Neural cell (in vitro differentiated cells): Measurements from ENCODE around the gene DHX29. TPM values are rescaled to one million over a fixed set of nuclear protein-coding genes. Genes with fewer than 3 reads are reported as not detected.

Experiments
- H2AFZ ChIP-seq: fragments of 200-600, 300-800 bp; sonication (generic), shearing (Covaris generic); 2 replicates; pipeline ENCODE4 v1.6.0; 2014; ENCODE audit warnings: low read depth, mild to moderate bottlenecking, antibody characterized with exemption, low read length, moderate library complexity
- H3F3A ChIP-seq: fragments of 200-600 bp; shearing (Covaris generic); 2 replicates; pipeline ENCODE4 v1.6.1; 2016; ENCODE audit warnings: mild to moderate bottlenecking, moderate library complexity, mixed read lengths, antibody characterized with exemption, low read length; ENCODE audit not compliant: insufficient read depth, poor library complexity, severe bottlenecking
- H3K27ac ChIP-seq: fragments of 200-600, 300-800 bp; sonication (generic), shearing (Covaris generic); 2 replicates; pipeline ENCODE4 v1.5.1; 2014; ENCODE audit warnings: mild to moderate bottlenecking, low read length, moderate library complexity
- H3K27me3 ChIP-seq: fragments of 300-800, 200-600 bp; sonication (generic), shearing (Covaris generic); 2 replicates; pipeline ENCODE4 v1.6.0; 2014; ENCODE audit warnings: mild to moderate bottlenecking, low read depth, low read length, moderate library complexity; ENCODE audit not compliant: insufficient read depth
- H3K36me3 ChIP-seq: fragments of 300-800, 200-600 bp; sonication (generic), shearing (Covaris generic); 2 replicates; pipeline ENCODE4 v1.5.1; 2014; ENCODE audit warnings: mild to moderate bottlenecking, antibody characterized with exemption, low read length, moderate library complexity; ENCODE audit not compliant: insufficient read depth
- H3K4me2 ChIP-seq: fragments of 300-800, 200-600 bp; sonication (generic), shearing (Covaris generic); 2 replicates; pipeline ENCODE4 v1.6.0; 2014; ENCODE audit warnings: mild to moderate bottlenecking, low read length
- H3K4me3 ChIP-seq: fragments of 300-800, 200-600 bp; sonication (generic), shearing (Covaris generic); 2 replicates; pipeline ENCODE4 v1.5.1; 2014; ENCODE audit warnings: mild to moderate bottlenecking, low read length, moderate library complexity
- H3K79me2 ChIP-seq: fragments of 200-600 bp; shearing (Covaris generic); replicated peaks from 2 replicates; pipeline ENCODE4 v1.6.0; 2014; ENCODE audit warnings: mild to moderate bottlenecking, low read length, moderate library complexity; ENCODE audit not compliant: insufficient read depth
- H3K9ac ChIP-seq: fragments of 300-800, 200-600 bp; sonication (generic), shearing (Covaris generic); 2 replicates; pipeline ENCODE4 v1.6.1; 2016; ENCODE audit warnings: mild to moderate bottlenecking, low read length, mixed read lengths
- H3K9me2 ChIP-seq: fragments of 200-600 bp; shearing (Covaris generic); 2 replicates; pipeline ENCODE4 v1.6.1; 2016; ENCODE audit warnings: mild to moderate bottlenecking, low read length, mixed read lengths; ENCODE audit not compliant: insufficient read depth
- H3K9me3 ChIP-seq: fragments of 200-600, 300-800 bp; sonication (generic), shearing (Covaris generic); 2 replicates; pipeline ENCODE4 v1.6.1; 2016; ENCODE audit warnings: mild to moderate bottlenecking, mixed run types, low read length, moderate library complexity, mixed read lengths
- H4K20me1 ChIP-seq: fragments of 200-600 bp; shearing (Covaris generic); 2 replicates; pipeline ENCODE4 v1.6.1; 2016; ENCODE audit warnings: mild to moderate bottlenecking, mixed run types; ENCODE audit not compliant: insufficient read depth
- EP300 ChIP-seq: fragments of 450-650 bp; conservative IDR thresholded peaks from 2 replicates; pipeline ENCODE4 v1.6.1; 2014; ENCODE audit warnings: antibody characterized with exemption, mild to moderate bottlenecking, moderate library complexity; ENCODE audit not compliant: poor library complexity, severe bottlenecking
- EZH2 ChIP-seq: fragments of 200-600, 300-800 bp; shearing (Covaris generic), sonication (generic); IDR thresholded peaks from 2 replicates; pipeline ENCODE4 v1.6.1; 2014; ENCODE audit warnings: antibody characterized with exemption, low read length, borderline replicate concordance, mild to moderate bottlenecking; ENCODE audit not compliant: insufficient read depth, poor library complexity, severe bottlenecking
- MXI1 ChIP-seq: fragments of 450-650 bp; conservative IDR thresholded peaks from 2 replicates; pipeline ENCODE4 v1.6.1; 2014; ENCODE audit warnings: antibody characterized with exemption, mild to moderate bottlenecking; ENCODE audit not compliant: poor library complexity, severe bottlenecking
- POLR2AphosphoS5 ChIP-seq: IDR thresholded peaks from 2 replicates; pipeline ENCODE4 v1.6.1; 2012
- RAD21 ChIP-seq: fragments of 450-650 bp; conservative IDR thresholded peaks from 2 replicates; pipeline ENCODE4 v1.6.1; 2014; ENCODE audit warnings: antibody characterized with exemption, mild to moderate bottlenecking, moderate library complexity
- SMC3 ChIP-seq: fragments of 450-650 bp; conservative IDR thresholded peaks from 2 replicates; pipeline ENCODE4 v1.6.1; 2014; ENCODE audit warnings: antibody characterized with exemption, mild to moderate bottlenecking, moderate library complexity; ENCODE audit not compliant: poor library complexity
- TAF1 ChIP-seq: IDR thresholded peaks from 2 replicates; pipeline ENCODE4 v1.6.1; 2012; ENCODE audit warnings: low read depth
- polyA plus RNA-seq: library from polyadenylated mRNA; depleted of rRNA; stranded (reverse); fragments of >200 nt; gene quantifications from 2 replicates; pipeline ENCODE4 v1.2.3, GENCODE V29; 2014
- TF ChIP-seq, protein P1 (sequence below): IDR thresholded peaks from 2 replicates; pipeline ENCODE4 v1.6.1; 2012; ENCODE audit warnings: borderline replicate concordance
- TF ChIP-seq, protein P2 (sequence below): fragments of 450-650 bp; IDR thresholded peaks from 2 replicates; pipeline ENCODE4 v1.5.1; 2014; ENCODE audit warnings: antibody characterized with exemption, mild to moderate bottlenecking, moderate library complexity; ENCODE audit not compliant: poor library complexity, severe bottlenecking

The DHX29 gene
- polyA plus RNA-seq, 1 donor from 2014 or later, result 48.1 TPM

DNA sequence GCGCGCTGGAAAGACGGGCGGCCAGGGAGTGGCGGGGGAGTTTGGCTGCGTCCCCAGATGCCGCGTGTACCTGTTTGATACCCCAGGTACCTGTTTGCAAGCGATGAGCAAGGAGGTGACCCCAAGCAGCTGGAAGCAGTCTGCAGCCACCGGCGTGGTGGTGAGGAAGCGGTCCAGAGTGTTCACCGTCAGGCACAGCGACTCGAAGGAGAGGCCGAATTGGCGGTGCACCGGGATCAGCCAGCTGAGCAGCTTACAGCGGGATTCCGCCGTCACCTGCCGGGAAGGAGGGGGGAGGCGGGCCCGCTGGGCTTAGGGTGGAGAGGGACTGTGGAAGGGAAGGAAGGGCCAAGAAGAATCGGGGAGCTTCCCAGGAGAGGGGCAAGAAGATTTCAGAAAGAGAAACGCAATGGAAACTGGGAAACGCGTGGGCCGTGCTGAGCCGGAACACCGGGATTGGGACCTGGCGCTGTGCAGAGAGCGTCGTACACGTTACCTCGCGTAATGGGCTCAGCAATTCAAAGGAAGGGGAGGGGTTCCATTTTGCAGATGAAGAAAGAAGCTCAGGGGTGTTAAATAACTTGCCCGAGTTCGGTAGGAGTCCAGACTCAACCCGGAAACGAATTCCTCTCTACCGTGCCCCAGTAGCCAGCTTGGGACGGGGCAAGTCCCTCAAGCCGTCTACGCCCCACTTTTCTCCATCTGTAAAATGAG, 75.1 kb downstream of the DHX29 start:
- Histone ChIP-seq H3K4me2 (peak overlapping the region; percentile 73), H3K27me3 (peaks cover 78% of the 10 kb centered on the region), H3F3A (peaks cover 9% of the 10 kb centered on the region), H3K9me3 (no peaks in the 10 kb centered on the region), H3K79me2 (no peaks in the 10 kb centered on the region), H4K20me1 (no peaks in the 10 kb centered on the region), H3K27ac (no peak overlapping the region), H2AFZ (no peak overlapping the region), H3K36me3 (no peaks in the 10 kb centered on the region), H3K4me3 (peak overlapping the region; percentile 91), H3K9ac (peak overlapping the region; percentile 58), H3K9me2 (no peaks in the 10 kb centered on the region)
- TF ChIP-seq, protein P1, sequence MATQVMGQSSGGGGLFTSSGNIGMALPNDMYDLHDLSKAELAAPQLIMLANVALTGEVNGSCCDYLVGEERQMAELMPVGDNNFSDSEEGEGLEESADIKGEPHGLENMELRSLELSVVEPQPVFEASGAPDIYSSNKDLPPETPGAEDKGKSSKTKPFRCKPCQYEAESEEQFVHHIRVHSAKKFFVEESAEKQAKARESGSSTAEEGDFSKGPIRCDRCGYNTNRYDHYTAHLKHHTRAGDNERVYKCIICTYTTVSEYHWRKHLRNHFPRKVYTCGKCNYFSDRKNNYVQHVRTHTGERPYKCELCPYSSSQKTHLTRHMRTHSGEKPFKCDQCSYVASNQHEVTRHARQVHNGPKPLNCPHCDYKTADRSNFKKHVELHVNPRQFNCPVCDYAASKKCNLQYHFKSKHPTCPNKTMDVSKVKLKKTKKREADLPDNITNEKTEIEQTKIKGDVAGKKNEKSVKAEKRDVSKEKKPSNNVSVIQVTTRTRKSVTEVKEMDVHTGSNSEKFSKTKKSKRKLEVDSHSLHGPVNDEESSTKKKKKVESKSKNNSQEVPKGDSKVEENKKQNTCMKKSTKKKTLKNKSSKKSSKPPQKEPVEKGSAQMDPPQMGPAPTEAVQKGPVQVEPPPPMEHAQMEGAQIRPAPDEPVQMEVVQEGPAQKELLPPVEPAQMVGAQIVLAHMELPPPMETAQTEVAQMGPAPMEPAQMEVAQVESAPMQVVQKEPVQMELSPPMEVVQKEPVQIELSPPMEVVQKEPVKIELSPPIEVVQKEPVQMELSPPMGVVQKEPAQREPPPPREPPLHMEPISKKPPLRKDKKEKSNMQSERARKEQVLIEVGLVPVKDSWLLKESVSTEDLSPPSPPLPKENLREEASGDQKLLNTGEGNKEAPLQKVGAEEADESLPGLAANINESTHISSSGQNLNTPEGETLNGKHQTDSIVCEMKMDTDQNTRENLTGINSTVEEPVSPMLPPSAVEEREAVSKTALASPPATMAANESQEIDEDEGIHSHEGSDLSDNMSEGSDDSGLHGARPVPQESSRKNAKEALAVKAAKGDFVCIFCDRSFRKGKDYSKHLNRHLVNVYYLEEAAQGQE, result no peak
- TF ChIP-seq POLR2AphosphoS5, result peak; percentile 36
- peak; percentile 35 for TF ChIP-seq EZH2

DNA sequence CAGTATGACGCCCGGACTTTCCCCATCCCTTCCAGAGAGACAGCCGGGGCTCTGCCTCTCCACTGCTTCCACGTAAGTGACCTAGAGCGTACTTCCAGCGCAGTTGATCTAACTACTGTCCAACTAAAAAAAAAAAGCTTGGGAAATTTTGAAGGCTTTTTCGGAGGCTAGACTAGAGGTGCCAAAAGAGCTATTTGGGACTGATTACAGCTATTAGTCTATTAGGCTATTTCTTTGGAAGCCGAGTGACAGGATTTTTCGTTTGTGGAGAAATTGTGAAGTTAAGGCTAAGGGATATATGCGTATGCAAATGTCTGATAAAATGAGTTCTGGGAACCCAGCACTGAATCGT, 75.6 kb downstream of the DHX29 start:
- Histone ChIP-seq H3K9me2 (no peaks in the 10 kb centered on the region), H3K9ac (no peak overlapping the region), H3F3A (peaks cover 9% of the 10 kb centered on the region), H3K4me3 (peak overlapping the region; percentile 91), H3K27ac (no peak overlapping the region), H2AFZ (no peak overlapping the region), H3K27me3 (peaks cover 82% of the 10 kb centered on the region), H3K36me3 (no peaks in the 10 kb centered on the region), H3K9me3 (no peaks in the 10 kb centered on the region), H3K4me2 (no peak overlapping the region), H4K20me1 (no peaks in the 10 kb centered on the region), H3K79me2 (no peaks in the 10 kb centered on the region)
- no peak for TF ChIP-seq TAF1
- TF ChIP-seq SMC3, result no peak
- TF ChIP-seq RAD21, result no peak
- TF ChIP-seq MXI1, result no peak
- TF ChIP-seq, protein P2, sequence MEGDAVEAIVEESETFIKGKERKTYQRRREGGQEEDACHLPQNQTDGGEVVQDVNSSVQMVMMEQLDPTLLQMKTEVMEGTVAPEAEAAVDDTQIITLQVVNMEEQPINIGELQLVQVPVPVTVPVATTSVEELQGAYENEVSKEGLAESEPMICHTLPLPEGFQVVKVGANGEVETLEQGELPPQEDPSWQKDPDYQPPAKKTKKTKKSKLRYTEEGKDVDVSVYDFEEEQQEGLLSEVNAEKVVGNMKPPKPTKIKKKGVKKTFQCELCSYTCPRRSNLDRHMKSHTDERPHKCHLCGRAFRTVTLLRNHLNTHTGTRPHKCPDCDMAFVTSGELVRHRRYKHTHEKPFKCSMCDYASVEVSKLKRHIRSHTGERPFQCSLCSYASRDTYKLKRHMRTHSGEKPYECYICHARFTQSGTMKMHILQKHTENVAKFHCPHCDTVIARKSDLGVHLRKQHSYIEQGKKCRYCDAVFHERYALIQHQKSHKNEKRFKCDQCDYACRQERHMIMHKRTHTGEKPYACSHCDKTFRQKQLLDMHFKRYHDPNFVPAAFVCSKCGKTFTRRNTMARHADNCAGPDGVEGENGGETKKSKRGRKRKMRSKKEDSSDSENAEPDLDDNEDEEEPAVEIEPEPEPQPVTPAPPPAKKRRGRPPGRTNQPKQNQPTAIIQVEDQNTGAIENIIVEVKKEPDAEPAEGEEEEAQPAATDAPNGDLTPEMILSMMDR, result no peak
- TF ChIP-seq, protein P1, result no peak
- no peak for TF ChIP-seq POLR2AphosphoS5
- no peak for TF ChIP-seq EP300
- no peak for TF ChIP-seq EZH2
